ENCODE results near the gene PKDREJ. TPM values are rescaled to one million over a fixed set of nuclear protein-coding genes. Genes with fewer than 3 reads are reported as not detected.

Gene PKDREJ
- total and polyA plus RNA-seq, 2 experiments from 2014 or later, result not detected

DNA sequence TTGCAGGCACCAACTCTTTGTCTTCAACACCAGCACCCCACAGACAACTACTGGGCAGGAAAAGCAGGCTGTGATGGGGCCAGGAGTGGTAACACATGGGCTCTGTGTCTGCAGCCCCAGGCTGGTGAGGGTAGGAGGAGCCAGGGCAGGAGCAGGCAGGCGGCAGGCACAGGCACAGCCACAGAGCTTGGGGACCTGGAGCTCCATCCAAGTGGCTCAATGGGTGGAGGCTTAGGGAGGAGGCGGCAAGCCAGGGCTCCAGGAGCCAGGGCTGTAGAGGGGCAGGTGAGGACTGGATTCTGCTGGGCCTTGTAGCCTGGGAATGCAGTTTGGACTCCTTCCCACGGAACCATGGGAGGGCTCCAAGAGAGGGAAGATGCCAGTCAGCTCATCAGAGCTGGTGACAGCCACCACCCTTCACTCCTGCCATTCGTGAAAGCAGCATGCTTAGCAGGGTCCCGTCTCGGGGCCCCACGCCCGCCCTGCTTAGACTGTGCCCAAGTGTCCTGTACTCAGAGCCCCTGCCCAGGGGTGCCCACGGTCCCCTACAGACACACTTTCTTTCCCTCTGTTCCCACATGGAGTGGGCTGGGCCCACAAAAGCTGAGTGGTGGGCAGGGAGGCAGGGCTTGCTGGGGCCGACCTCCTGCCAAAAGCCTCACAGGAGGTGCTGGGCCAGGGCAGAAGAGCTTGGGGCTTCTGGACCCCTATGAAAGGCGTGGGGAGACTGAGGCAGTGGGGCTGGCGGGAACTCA is 17.1 kb upstream of the PKDREJ start:
- Histone ChIP-seq H3F3A (replicated peaks; ENCODE audit: low read depth) (no peaks in the 10 kb centered on the region), H3K9me2 (ENCODE audit: insufficient read depth) (no peaks in the 10 kb centered on the region), H3K79me2 (replicated peaks; ENCODE audit: insufficient read depth) (no peaks in the 10 kb centered on the region), H3K27ac (ENCODE audit: low read depth) (no peak overlapping the region), H3K4me3 (no peak overlapping the region), H3K27me3 (ENCODE audit: insufficient read depth) (no peaks in the 10 kb centered on the region), H3K4me2 (no peak overlapping the region), H3K36me3 (ENCODE audit: insufficient read depth) (peaks cover 16% of the 10 kb centered on the region; the same call in 1 of the 2 replicates), H2AFZ (no peak overlapping the region), H4K20me1 (replicated peaks; ENCODE audit: insufficient read depth) (no peaks in the 10 kb centered on the region), H3K4me1 (ENCODE audit: insufficient read depth) (no peaks in the 10 kb centered on the region)
- Mint-ChIP-seq H3K4me3 (no peak overlapping the region), H3K4me1 (no peaks in the 10 kb centered on the region), H3K9me3 (no peaks in the 10 kb centered on the region), H3K27me3 (ENCODE audit: insufficient read depth, low read depth, poor library complexity) (peaks cover 11% of the 10 kb centered on the region), H3K36me3 (ENCODE audit: low read depth) (peaks cover 46% of the 10 kb centered on the region), H3K27ac (no peak overlapping the region)
- ATAC-seq (no peak), DNase-seq (ENCODE audit: low spot score) (no peak)
- TF ChIP-seq EZH2phosphoT487 (IDR thresholded peaks at IDR 0.05; ENCODE audit: unreplicated experiment) (no peak), STAT1 (IDR thresholded peaks at IDR 0.05; ENCODE audit: unreplicated experiment) (no peak), POLR2AphosphoS5 (IDR thresholded peaks at IDR 0.05; ENCODE audit: low read depth) (no peak), CREB1 (CRISPR knock-in tag; IDR thresholded peaks at IDR 0.05; ENCODE audit: low read depth) (no peak), EZH2 (IDR thresholded peaks at IDR 0.05; ENCODE audit: low read depth, unreplicated experiment) (no peak), ZNF331 (CRISPR knock-in tag; IDR thresholded peaks at IDR 0.05; ENCODE audit: low read depth) (no peak), JUNB (IDR thresholded peaks at IDR 0.05; ENCODE audit: unreplicated experiment) (no peak), ZNF114 (CRISPR knock-in tag; IDR thresholded peaks at IDR 0.05) (no peak), NANOG (IDR thresholded peaks at IDR 0.05; ENCODE audit: borderline replicate concordance) (no peak)
- TF ChIP-seq, protein P1, sequence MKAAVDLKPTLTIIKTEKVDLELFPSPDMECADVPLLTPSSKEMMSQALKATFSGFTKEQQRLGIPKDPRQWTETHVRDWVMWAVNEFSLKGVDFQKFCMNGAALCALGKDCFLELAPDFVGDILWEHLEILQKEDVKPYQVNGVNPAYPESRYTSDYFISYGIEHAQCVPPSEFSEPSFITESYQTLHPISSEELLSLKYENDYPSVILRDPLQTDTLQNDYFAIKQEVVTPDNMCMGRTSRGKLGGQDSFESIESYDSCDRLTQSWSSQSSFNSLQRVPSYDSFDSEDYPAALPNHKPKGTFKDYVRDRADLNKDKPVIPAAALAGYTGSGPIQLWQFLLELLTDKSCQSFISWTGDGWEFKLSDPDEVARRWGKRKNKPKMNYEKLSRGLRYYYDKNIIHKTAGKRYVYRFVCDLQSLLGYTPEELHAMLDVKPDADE (IDR thresholded peaks at IDR 0.05), result no peak
- TF ChIP-seq, protein P2, sequence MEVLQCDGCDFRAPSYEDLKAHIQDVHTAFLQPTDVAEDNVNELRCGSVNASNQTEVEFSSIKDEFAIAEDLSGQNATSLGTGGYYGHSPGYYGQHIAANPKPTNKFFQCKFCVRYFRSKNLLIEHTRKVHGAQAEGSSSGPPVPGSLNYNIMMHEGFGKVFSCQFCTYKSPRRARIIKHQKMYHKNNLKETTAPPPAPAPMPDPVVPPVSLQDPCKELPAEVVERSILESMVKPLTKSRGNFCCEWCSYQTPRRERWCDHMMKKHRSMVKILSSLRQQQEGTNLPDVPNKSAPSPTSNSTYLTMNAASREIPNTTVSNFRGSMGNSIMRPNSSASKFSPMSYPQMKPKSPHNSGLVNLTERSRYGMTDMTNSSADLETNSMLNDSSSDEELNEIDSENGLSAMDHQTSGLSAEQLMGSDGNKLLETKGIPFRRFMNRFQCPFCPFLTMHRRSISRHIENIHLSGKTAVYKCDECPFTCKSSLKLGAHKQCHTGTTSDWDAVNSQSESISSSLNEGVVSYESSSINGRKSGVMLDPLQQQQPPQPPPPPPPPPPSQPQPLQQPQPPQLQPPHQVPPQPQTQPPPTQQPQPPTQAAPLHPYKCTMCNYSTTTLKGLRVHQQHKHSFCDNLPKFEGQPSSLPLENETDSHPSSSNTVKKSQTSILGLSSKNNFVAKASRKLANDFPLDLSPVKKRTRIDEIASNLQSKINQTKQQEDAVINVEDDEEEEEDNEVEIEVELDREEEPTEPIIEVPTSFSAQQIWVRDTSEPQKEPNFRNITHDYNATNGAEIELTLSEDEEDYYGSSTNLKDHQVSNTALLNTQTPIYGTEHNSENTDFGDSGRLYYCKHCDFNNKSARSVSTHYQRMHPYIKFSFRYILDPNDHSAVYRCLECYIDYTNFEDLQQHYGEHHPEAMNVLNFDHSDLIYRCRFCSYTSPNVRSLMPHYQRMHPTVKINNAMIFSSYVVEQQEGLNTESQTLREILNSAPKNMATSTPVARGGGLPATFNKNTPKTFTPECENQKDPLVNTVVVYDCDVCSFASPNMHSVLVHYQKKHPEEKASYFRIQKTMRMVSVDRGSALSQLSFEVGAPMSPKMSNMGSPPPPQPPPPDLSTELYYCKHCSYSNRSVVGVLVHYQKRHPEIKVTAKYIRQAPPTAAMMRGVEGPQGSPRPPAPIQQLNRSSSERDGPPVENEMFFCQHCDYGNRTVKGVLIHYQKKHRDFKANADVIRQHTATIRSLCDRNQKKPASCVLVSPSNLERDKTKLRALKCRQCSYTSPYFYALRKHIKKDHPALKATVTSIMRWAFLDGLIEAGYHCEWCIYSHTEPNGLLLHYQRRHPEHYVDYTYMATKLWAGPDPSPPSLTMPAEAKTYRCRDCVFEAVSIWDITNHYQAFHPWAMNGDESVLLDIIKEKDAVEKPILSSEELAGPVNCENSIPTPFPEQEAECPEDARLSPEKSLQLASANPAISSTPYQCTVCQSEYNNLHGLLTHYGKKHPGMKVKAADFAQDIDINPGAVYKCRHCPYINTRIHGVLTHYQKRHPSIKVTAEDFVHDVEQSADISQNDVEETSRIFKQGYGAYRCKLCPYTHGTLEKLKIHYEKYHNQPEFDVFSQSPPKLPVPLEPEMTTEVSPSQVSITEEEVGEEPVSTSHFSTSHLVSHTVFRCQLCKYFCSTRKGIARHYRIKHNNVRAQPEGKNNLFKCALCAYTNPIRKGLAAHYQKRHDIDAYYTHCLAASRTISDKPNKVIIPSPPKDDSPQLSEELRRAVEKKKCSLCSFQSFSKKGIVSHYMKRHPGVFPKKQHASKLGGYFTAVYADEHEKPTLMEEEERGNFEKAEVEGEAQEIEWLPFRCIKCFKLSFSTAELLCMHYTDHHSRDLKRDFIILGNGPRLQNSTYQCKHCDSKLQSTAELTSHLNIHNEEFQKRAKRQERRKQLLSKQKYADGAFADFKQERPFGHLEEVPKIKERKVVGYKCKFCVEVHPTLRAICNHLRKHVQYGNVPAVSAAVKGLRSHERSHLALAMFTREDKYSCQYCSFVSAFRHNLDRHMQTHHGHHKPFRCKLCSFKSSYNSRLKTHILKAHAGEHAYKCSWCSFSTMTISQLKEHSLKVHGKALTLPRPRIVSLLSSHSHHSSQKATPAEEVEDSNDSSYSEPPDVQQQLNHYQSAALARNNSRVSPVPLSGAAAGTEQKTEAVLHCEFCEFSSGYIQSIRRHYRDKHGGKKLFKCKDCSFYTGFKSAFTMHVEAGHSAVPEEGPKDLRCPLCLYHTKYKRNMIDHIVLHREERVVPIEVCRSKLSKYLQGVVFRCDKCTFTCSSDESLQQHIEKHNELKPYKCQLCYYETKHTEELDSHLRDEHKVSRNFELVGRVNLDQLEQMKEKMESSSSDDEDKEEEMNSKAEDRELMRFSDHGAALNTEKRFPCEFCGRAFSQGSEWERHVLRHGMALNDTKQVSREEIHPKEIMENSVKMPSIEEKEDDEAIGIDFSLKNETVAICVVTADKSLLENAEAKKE (CRISPR knock-in tag; IDR thresholded peaks at IDR 0.05), result no peak
- TF ChIP-seq, protein P3, sequence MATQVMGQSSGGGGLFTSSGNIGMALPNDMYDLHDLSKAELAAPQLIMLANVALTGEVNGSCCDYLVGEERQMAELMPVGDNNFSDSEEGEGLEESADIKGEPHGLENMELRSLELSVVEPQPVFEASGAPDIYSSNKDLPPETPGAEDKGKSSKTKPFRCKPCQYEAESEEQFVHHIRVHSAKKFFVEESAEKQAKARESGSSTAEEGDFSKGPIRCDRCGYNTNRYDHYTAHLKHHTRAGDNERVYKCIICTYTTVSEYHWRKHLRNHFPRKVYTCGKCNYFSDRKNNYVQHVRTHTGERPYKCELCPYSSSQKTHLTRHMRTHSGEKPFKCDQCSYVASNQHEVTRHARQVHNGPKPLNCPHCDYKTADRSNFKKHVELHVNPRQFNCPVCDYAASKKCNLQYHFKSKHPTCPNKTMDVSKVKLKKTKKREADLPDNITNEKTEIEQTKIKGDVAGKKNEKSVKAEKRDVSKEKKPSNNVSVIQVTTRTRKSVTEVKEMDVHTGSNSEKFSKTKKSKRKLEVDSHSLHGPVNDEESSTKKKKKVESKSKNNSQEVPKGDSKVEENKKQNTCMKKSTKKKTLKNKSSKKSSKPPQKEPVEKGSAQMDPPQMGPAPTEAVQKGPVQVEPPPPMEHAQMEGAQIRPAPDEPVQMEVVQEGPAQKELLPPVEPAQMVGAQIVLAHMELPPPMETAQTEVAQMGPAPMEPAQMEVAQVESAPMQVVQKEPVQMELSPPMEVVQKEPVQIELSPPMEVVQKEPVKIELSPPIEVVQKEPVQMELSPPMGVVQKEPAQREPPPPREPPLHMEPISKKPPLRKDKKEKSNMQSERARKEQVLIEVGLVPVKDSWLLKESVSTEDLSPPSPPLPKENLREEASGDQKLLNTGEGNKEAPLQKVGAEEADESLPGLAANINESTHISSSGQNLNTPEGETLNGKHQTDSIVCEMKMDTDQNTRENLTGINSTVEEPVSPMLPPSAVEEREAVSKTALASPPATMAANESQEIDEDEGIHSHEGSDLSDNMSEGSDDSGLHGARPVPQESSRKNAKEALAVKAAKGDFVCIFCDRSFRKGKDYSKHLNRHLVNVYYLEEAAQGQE (IDR thresholded peaks at IDR 0.05; ENCODE audit: unreplicated experiment), result no peak
- TF ChIP-seq, protein P4, sequence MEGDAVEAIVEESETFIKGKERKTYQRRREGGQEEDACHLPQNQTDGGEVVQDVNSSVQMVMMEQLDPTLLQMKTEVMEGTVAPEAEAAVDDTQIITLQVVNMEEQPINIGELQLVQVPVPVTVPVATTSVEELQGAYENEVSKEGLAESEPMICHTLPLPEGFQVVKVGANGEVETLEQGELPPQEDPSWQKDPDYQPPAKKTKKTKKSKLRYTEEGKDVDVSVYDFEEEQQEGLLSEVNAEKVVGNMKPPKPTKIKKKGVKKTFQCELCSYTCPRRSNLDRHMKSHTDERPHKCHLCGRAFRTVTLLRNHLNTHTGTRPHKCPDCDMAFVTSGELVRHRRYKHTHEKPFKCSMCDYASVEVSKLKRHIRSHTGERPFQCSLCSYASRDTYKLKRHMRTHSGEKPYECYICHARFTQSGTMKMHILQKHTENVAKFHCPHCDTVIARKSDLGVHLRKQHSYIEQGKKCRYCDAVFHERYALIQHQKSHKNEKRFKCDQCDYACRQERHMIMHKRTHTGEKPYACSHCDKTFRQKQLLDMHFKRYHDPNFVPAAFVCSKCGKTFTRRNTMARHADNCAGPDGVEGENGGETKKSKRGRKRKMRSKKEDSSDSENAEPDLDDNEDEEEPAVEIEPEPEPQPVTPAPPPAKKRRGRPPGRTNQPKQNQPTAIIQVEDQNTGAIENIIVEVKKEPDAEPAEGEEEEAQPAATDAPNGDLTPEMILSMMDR (conservative IDR thresholded peaks at IDR 0.05; ENCODE audit: low read depth in 2 of 2), result no peak

Data from GM23338 (cell line).